Measurements from ENCODE around the gene STK32C.
"Not testable (repeated sequence)": the region's sequence is repeated elsewhere in the genome, so short reads cannot be mapped to it uniquely, and the experiment has no call there.

STK32C gene

DNA sequence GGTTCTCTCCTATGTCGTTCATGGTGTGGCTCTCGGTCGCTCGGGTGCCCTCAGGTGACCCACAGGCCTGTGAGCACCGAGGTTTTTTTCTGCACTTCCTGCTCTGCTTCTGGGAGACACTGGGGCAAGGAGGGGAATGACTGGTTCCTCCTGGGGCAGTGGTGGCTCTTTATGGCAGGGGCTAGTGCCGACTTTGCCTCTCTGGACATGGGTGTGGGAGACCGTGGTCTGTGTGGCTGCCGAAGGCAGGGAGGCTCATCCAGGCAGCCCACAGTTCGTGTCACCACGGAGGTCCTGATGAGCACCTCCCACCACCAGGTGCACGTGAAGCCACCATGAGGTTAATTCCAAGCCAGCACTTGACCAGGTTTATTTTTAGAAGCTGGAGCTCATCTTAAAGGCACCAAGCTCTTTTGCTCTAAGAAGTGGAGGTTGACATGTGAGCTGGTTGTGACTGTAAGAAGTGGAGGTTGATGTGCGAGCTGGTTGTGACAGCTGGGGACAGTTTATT lies 145.7 kb downstream of the STK32C start:
- intact Hi-C loops (cut with DNase I) = no loop called here
- DNase-seq = peak in 2 of 42 donors; percentile 3 to 46

DNA sequence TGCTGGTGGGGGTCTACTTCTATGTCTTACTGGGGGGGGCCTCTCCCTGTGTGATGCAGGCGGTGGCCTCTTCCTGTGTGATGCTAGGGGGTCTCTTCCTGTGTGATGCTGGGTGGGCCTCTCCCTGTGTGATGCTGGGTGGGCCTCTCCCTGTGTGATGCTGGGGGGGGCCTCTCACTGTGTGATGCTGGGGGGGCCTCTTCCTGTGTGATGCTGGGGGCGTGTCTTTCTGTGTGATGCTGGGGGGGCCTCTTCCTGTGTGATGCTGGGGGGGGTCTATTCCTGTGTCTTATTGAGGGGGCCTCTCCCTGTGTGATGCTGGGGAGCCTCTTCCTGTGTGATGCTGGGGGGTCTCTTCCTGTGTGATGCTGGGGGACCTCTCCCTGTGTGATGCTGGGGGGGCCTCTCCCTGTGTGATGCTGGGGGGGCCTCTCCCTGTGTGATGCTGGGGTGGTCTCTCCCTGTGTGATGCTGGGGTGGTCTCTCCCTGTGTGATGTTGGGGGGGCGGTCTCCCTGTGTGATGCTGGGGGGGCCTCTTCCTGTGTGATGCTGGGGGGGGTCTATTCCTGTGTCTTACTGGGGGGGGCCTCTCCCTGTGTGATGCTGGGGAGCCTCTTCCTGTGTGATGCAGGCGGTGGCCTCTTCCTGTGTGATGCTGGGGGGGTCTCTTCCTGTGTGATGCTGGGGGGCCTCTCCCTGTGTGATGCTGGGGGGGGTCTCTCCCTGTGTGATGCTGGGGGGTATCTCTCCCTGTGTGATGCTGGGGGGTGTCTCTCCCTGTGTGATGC lies 146.7 kb downstream of the STK32C start:
- DNase-seq; intact Hi-C loops (cut with DNase I): not testable (repeated sequence)

DNA sequence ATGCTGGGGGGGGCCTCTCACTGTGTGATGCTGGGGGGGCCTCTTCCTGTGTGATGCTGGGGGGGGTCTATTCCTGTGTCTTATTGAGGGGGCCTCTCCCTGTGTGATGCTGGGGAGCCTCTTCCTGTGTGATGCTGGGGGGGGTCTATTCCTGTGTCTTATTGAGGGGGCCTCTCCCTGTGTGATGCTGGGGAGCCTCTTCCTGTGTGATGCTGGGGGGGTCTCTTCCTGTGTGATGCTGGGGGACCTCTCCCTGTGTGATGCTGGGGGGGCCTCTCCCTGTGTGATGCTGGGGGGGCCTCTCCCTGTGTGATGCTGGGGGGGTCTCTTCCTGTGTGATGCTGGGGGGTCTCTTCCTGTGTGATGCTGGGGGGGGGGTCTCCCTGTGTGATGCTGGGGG lies 147.5 kb downstream of the STK32C start:
- DNase-seq; intact Hi-C loops (cut with DNase I): not testable (repeated sequence)

DNA sequence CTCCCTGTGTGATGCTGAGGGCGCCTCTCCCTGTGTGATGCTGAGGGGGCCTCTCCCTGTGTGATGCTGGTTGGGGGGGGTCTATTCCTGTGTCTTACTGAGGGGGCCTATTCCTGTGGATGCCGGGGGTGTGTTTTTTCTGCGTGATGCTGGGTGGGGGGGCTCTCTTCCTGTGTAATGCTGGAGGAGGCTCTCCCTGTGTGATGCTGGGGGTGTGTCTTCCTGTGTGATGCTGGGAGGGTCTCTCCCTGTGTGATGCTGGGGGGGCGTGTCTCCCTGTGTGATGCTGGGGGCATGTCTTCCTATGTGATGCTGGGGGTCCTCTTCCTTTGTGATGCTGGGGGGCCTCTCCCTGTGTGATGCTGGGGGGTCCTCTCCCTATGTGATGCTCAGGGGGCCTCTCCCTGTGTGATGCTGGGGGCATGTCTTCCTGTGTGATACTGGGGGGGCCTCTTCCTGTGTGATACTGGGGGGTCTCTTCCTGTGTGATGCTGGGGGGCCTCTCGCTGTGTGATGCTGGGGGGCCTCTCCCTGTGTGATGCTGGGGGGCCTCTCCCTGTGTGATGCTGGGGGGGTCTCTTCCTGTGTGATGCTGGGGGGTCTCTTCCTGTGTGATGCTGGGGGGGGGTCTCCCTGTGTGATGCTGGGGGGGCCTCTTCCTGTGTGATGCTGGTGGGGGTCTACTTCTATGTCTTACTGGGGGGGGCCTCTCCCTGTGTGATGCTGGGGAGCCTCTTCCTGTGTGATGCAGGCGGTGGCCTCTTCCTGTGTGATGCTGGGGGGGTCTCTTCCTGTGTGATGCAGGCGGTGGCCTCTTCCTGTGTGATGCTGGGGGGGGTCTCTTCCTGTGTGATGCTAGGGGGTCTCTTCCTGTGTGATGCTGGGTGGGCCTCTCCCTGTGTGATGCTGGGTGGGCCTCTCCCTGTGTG lies 148.2 kb downstream of the STK32C start:
- intact Hi-C loops (cut with DNase I) = not testable (repeated sequence)

DNA sequence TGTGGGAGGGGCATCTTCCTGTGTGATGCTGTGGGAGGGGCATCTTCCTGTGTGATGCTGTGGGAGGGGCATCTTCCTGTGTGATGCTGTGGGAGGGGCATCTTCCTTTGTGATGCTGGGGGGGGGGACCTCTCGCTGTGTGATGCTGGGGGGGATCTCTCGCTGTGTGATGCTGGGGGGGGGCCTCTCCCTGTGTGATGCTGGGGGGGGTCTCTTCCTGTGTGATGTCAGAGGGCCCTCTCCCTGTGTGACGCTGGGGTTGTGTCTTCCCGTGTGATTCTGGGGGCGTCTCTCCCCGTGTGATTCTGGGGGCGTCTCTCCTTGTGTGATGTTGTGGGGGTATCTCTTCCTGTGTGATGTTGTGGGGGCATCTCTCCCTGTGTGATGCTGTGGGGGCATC lies 148.9 kb downstream of the STK32C start:
- intact Hi-C loops (cut with DNase I) = no loop called here
- DNase-seq = no peak

More for the DNA sequence above, 148.2 kb downstream of the STK32C start:
- DNase-seq = not testable (repeated sequence)

DNA sequence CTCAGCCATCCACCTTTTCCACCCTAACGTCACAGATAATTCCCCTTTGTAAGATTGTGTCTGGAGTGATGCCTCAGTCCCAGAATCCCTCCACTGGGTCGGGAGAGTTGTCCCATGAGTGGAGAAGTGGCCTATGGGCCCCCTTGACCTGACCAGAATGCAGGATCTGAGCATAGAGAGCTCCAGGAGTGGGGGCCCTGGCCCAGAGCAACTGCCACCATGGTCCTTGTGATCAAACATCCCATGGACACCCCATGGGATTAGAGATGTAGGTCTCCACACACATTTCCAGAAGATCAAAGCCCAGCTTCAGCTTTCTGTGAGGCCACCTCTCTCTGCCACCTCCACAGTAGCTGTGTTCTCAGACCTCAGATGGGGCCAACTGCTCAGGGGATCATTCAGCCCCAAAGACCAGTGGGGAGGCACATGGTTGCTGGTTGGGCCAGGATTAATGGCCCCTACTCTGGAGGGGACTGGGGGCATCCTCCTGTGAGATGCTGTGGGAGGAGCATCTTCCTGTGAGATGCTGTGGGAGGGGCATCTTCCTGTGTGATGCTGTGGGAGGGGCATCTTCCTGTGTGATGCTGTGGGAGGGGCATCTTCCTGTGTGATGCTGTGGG lies 149.5 kb downstream of the STK32C start:
- DNase-seq = no peak
- intact Hi-C loops (cut with DNase I) = no loop called here
